Panc1 (cell line): ENCODE data around the gene IFT22. TPM values are rescaled to one million over a fixed set of nuclear protein-coding genes. Genes with fewer than 3 reads are reported as not detected.

ENCODE experiments used
- ATAC-seq: fragments of 200-7000 bp; cut with Tn5 transposase; 2 replicates; pipeline ENCODE4 v1.9.1; 2020; ENCODE audit warnings: mild to moderate bottlenecking, moderate library complexity
- BruUV-seq: library from RNA; stranded (reverse); fragments of 400-500 nt; replicated peaks from 2 replicates; lab custom pipeline; 2021; lab: Mats Ljungman, UMichigan
- CTCF ChIA-PET: fragments of 300-600 bp; sonication (Branson Sonifier 250); formaldehyde crosslinking; loops from one replicate; lab custom pipeline; 2022; ENCODE audit warnings: antibody characterized with exemption; lab: Charles Lee
- POLR2A ChIA-PET: fragments of 300-600 bp; sonication (Branson Sonifier 250); formaldehyde crosslinking; loops from one replicate; lab custom pipeline; 2022; ENCODE audit warnings: antibody characterized with exemption; lab: Charles Lee
- DNase-seq: peaks from one replicate; pipeline ENCODE4 v3.0.0-alpha.2; 2010; ENCODE audit warnings: low read depth, low spot score
- H3K27ac ChIP-seq: 2 replicates; pipeline ENCODE4 v1.5.1; 2011; ENCODE audit warnings: mild to moderate bottlenecking, low read length, inconsistent platforms
- H3K27me3 ChIP-seq: fragments of 200-500 bp; sonication (Bioruptor generic); 2 replicates; pipeline ENCODE4 v1.6.0; 2014; ENCODE audit warnings: low read length, inconsistent platforms; ENCODE audit not compliant: control insufficient read depth, insufficient read depth
- H3K36me3 ChIP-seq: fragments of 200-500 bp; sonication (Bioruptor generic); 2 replicates; pipeline ENCODE4 v1.5.1; 2014; ENCODE audit warnings: inconsistent platforms, mild to moderate bottlenecking, low read length, moderate library complexity; ENCODE audit not compliant: control insufficient read depth, insufficient read depth
- H3K4me1 ChIP-seq: 2 replicates; pipeline ENCODE4 v1.5.1; 2011; ENCODE audit warnings: inconsistent platforms, mild to moderate bottlenecking, low read length, moderate library complexity; ENCODE audit not compliant: control insufficient read depth, insufficient read depth
- H3K4me3 ChIP-seq, 2 experiments: 2 replicates each; pipeline ENCODE4 v1.5.1; 2011 to 2012; ENCODE audit warnings: low read depth in 2 of 2, low read length in 2 of 2, mild to moderate bottlenecking in 2 of 2, inconsistent platforms in 1 of 2, moderate library complexity in 1 of 2
- H3K9me3 ChIP-seq: fragments of 200-500 bp; sonication (Bioruptor generic); 2 replicates; pipeline ENCODE4 v1.5.1; 2014; ENCODE audit warnings: low read depth, mild to moderate bottlenecking, inconsistent platforms, low read length, moderate library complexity; ENCODE audit not compliant: control insufficient read depth, insufficient read depth
- POLR2AphosphoS5 ChIP-seq: IDR thresholded peaks from 2 replicates; pipeline ENCODE4 v1.6.1; 2012; ENCODE audit warnings: mild to moderate bottlenecking, low read depth, low read length, moderate library complexity
- REST ChIP-seq, 2 experiments: IDR thresholded peaks; 2 replicates each; pipeline ENCODE4 v1.6.1; 2011 to 2012; ENCODE audit warnings: low read depth in 2 of 2, control low read depth in 1 of 2, low read length in 1 of 2, mild to moderate bottlenecking in 1 of 2, moderate library complexity in 1 of 2; ENCODE audit not compliant: insufficient read depth in 1 of 2
- SIN3A ChIP-seq: IDR thresholded peaks from 2 replicates; pipeline ENCODE4 v1.6.1; 2012; ENCODE audit warnings: low read depth, mild to moderate bottlenecking, low read length, moderate library complexity, borderline replicate concordance; ENCODE audit not compliant: insufficient read depth
- TCF7L2 ChIP-seq: IDR thresholded peaks from 2 replicates; pipeline ENCODE4 v1.6.1; 2011; ENCODE audit warnings: mild to moderate bottlenecking, low read depth, low read length, inconsistent platforms
- in situ Hi-C: cut with HindIII; loops from 2 replicates; pipeline ENCODE4 v1.10.0; 2016; ENCODE audit warnings: low sequenced_read_pairs, low pct_unique_long_range_greater_than_20kb
- intact Hi-C: fragments of 100-400 bp; cut with micrococcal nuclease; formaldehyde crosslinking; loops from one replicate; pipeline ENCODE4 v1.10.0; 2022; ENCODE audit not compliant: unreplicated experiment
- total RNA-seq: library from RNA; stranded (reverse); gene quantifications from one replicate; pipeline ENCODE4 v1.2.1, GENCODE V29; 2021; ENCODE audit not compliant: unreplicated experiment
- TF ChIP-seq, protein P1 (sequence below): fragments of 450-650 bp; IDR thresholded peaks from 2 replicates; pipeline ENCODE4 v1.5.1; 2017; ENCODE audit warnings: mild to moderate bottlenecking

IFT22 gene
- total RNA-seq, 1 experiment from 2014 or later: 42.4 TPM

DNA sequence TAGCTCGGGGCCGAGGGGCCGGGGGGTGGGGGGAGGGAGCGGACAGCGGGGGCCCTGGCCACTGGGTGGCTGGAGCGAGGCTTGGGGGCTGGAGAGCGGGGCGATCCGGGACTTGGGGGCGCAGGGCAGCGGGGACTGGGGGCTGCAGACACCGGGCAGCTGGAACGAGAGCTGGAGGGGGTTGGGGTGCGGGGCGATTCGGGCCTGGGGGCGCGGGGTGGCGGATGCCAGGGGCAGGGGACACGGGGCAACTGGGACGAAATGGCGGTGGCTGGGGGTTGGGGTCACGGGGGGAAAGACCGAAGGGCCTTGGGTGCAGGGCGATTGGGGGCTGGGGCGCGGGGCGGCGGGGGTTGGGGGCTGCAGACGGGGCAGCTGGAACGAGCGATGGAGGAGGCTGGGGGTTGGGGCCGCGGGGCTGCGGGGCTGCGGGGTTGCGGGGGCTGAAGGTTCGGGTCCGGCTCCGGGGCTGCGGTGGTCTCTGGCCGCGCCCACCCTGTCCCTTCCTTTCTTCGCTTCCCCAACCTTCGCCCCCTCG is 41.7 kb upstream of the IFT22 start:
- ChIA-PET POLR2A (interaction anchor here (0.7 kb wide), 1 partner anchor 77 kb away, joined by 15 read pairs; no protein-coding TSS in a partner anchor), CTCF (interaction anchor here (0.6 to 1.0 kb wide), 9 partner anchors 38 to 143 kb away, joined by 3 to 13 read pairs (median 5); no protein-coding TSS in a partner anchor)
- no peaks in the 10 kb centered on the region for H3K36me3 ChIP-seq
- no TSS peak for BruUV-seq
- in situ Hi-C loops (no loop called here), intact Hi-C loops (loop anchor here (10.0 kb wide), 2 partner anchors 52 to 142 kb away; no protein-coding TSS in a partner anchor)
- no peaks in the 10 kb centered on the region for H3K9me3 ChIP-seq
- peaks cover 14% of the 10 kb centered on the region for H3K4me1 ChIP-seq
- DNase-seq: no peak
- ATAC-seq: peak; percentile 61
- peak overlapping the region; percentile 58 to 69 for H3K4me3 ChIP-seq
- H3K27ac ChIP-seq: peak overlapping the region; percentile 86
- no peaks in the 10 kb centered on the region for H3K27me3 ChIP-seq
- no peak for TF ChIP-seq POLR2AphosphoS5
- TF ChIP-seq, protein P1, sequence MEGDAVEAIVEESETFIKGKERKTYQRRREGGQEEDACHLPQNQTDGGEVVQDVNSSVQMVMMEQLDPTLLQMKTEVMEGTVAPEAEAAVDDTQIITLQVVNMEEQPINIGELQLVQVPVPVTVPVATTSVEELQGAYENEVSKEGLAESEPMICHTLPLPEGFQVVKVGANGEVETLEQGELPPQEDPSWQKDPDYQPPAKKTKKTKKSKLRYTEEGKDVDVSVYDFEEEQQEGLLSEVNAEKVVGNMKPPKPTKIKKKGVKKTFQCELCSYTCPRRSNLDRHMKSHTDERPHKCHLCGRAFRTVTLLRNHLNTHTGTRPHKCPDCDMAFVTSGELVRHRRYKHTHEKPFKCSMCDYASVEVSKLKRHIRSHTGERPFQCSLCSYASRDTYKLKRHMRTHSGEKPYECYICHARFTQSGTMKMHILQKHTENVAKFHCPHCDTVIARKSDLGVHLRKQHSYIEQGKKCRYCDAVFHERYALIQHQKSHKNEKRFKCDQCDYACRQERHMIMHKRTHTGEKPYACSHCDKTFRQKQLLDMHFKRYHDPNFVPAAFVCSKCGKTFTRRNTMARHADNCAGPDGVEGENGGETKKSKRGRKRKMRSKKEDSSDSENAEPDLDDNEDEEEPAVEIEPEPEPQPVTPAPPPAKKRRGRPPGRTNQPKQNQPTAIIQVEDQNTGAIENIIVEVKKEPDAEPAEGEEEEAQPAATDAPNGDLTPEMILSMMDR: no peak
- TF ChIP-seq SIN3A: no peak
- no peak for TF ChIP-seq REST (IDR thresholded peaks at IDR 0.05; ENCODE audit: insufficient read depth in 1 of 2, low read depth in 2 of 2, low read length in 1 of 2)
- TF ChIP-seq TCF7L2: no peak

GRCh38 chr7:101362334-101363195 is 41.0 kb upstream of the IFT22 start, which contains the start of gene COL26A1:
COL26A1 (plus strand) TSS chr7:101362875; CDS start chr7:101363033, 158 bp downstream.
- peak within 1 kb of the TSS; percentile 86 for H3K27ac ChIP-seq
- CTCF ChIA-PET: interaction anchor here (0.5 to 1.0 kb wide), 9 partner anchors 39 to 144 kb away, joined by 3 to 13 read pairs (median 5); no protein-coding TSS in a partner anchor
- H3K9me3 ChIP-seq: no peaks in the 10 kb centered on the region
- TF ChIP-seq REST (IDR thresholded peaks at IDR 0.05; ENCODE audit: insufficient read depth in 1 of 2, low read depth in 2 of 2, low read length in 1 of 2) (no peak), TCF7L2 (no peak), SIN3A (no peak), POLR2AphosphoS5 (no peak)
- TF ChIP-seq, protein P1: no peak
- POLR2A ChIA-PET: interaction anchor here (0.7 kb wide), 1 partner anchor 78 kb away, joined by 15 read pairs; no protein-coding TSS in a partner anchor
- intact Hi-C loops: loop anchor here (10.0 kb wide), 2 partner anchors 52 to 142 kb away; no protein-coding TSS in a partner anchor
- H3K36me3 ChIP-seq: no peaks in the 10 kb centered on the region
- peak within 1 kb of the TSS; percentile 58 to 69 for H3K4me3 ChIP-seq
- BruUV-seq: TSS peak; percentile 95
- peak; percentile 84 for ATAC-seq
- H3K4me1 ChIP-seq: peaks cover 8% of the 10 kb centered on the region
- DNase-seq: no peak
- no peaks in the 10 kb centered on the region for H3K27me3 ChIP-seq
- in situ Hi-C loops: no loop called here
